HepG2 (cell line): ENCODE data around the gene MAP3K14. TPM values are rescaled to one million over a fixed set of nuclear protein-coding genes. Genes with fewer than 3 reads are reported as not detected.

ENCODE experiments used
- ATAC-seq: fragments of 200-7000 bp; cut with Tn5 transposase; 3 replicates; pipeline ENCODE4 v1.9.1; 2020; ENCODE audit warnings: mild to moderate bottlenecking, moderate library complexity
- BruUV-seq: library from RNA; stranded (reverse); fragments of 400-500 nt; replicated peaks from 2 replicates; lab custom pipeline; 2021; lab: Mats Ljungman, UMichigan
- CTCF ChIA-PET: fragments of 300-600 bp; formaldehyde crosslinking; extraction: SDS; loops from one replicate; lab custom pipeline; 2021; ENCODE audit warnings: low total read pairs, inconsistent platforms, low intra/inter-chr PET ratio; lab: Yijun Ruan, JAX
- POLR2A ChIA-PET: fragments of 350-600 bp; sonication (Branson Sonifier 250); formaldehyde crosslinking; loops from one replicate; lab custom pipeline; 2020; ENCODE audit warnings: antibody characterized with exemption, inconsistent platforms; lab: Yijun Ruan, JAX
- DNase-seq: peaks from one replicate; pipeline ENCODE4 v3.0.0-alpha.2; 2015; ENCODE audit warnings: low spot score
- FAIRE-seq: peaks from 3 replicates; lab custom pipeline; 2011; peaks lifted over from hg19 to GRCh38; lab: Jason Lieb, UNC
- H2AFZ ChIP-seq: one replicate; pipeline ENCODE4 v1.6.1; 2011; ENCODE audit warnings: low read length, inconsistent platforms
- H3K27ac ChIP-seq: fragments of 300-600 bp; 3 replicates; pipeline ENCODE4 v1.8.0; 2011; ENCODE audit warnings: mixed run types, mild to moderate bottlenecking, mixed read lengths, low read length, inconsistent platforms; ENCODE audit not compliant: insufficient read depth; ENCODE audit errors: extremely low read length
- H3K27me3 ChIP-seq, 2 experiments: fragments of 200-600 bp in 1 of 2; 2 replicates in 1 of 2; 3 replicates in 1 of 2; pipeline versions ENCODE4 v1.6.0 to v1.8.0; 2011; ENCODE audit warnings: low read length in 2 of 2, mild to moderate bottlenecking in 2 of 2, moderate library complexity in 2 of 2, inconsistent platforms in 1 of 2; ENCODE audit not compliant: insufficient read depth in 2 of 2, control insufficient read depth in 1 of 2
- H3K36me3 ChIP-seq, 2 experiments: fragments of 200-600 bp in 1 of 2; replicated peaks in 1 of 2; 2 replicates in 1 of 2; 3 replicates in 1 of 2; pipeline versions ENCODE4 v1.5.1 to v1.8.0; 2011; ENCODE audit warnings: low read length in 2 of 2, inconsistent platforms in 1 of 2; ENCODE audit not compliant: insufficient read depth in 2 of 2, control insufficient read depth in 1 of 2
- H3K4me1 ChIP-seq: 2 replicates; pipeline ENCODE4 v1.5.1; 2012; ENCODE audit warnings: low read length, inconsistent platforms; ENCODE audit not compliant: insufficient read depth
- H3K4me2 ChIP-seq: 2 replicates; pipeline ENCODE4 v1.6.0; 2011; ENCODE audit warnings: low read depth, low read length, inconsistent platforms
- H3K4me3 ChIP-seq, 3 experiments: fragments of 200-600 bp in 1 of 3; sonication (generic), shearing (Covaris generic) in 1 of 3; replicated peaks in 1 of 3; 2 replicates each; pipeline ENCODE4 v1.5.1; 2011 to 2016; ENCODE audit warnings: low read length in 3 of 3, inconsistent platforms in 2 of 3, low read depth in 2 of 3, mild to moderate bottlenecking in 2 of 3, control low read depth in 1 of 3, mixed read lengths in 1 of 3; ENCODE audit not compliant: insufficient read depth in 1 of 3
- H3K79me2 ChIP-seq: one replicate; pipeline ENCODE4 v1.6.1; 2011; ENCODE audit warnings: low read length, inconsistent platforms; ENCODE audit not compliant: insufficient read depth
- H3K9ac ChIP-seq: 2 replicates; pipeline ENCODE4 v1.6.0; 2011; ENCODE audit warnings: mild to moderate bottlenecking, low read depth, low read length, inconsistent platforms; ENCODE audit not compliant: insufficient read depth
- H3K9me3 ChIP-seq: 2 replicates; pipeline ENCODE4 v1.5.1; 2012; ENCODE audit warnings: mild to moderate bottlenecking, low read length
- H4K20me1 ChIP-seq: 2 replicates; pipeline ENCODE4 v1.6.0; 2011; ENCODE audit warnings: inconsistent platforms, mild to moderate bottlenecking, low read length, moderate library complexity; ENCODE audit not compliant: insufficient read depth
- FOXO4 ChIP-seq: sonication (generic); formaldehyde crosslinking; conservative IDR thresholded peaks from 2 replicates; pipeline ENCODE4 v1.8.1; 2023; ENCODE audit warnings: missing genetic modification reagents
- HMGXB4 ChIP-seq, 2 experiments: sonication (generic) in 1 of 2; formaldehyde crosslinking in 1 of 2; IDR thresholded peaks; 2 replicates each; pipeline versions ENCODE4 v1.4.0 to v1.6.1; 2018 to 2020; ENCODE audit warnings: missing genetic modification reagents in 2 of 2, borderline replicate concordance in 1 of 2, low read depth in 1 of 2, mild to moderate bottlenecking in 1 of 2, missing biosample characterization in 1 of 2
- IKZF4 ChIP-seq: sonication (generic); formaldehyde crosslinking; IDR thresholded peaks from 2 replicates; pipeline ENCODE4 v1.5.1; 2020; ENCODE audit warnings: borderline replicate concordance, mild to moderate bottlenecking, low read depth, missing genetic modification reagents; ENCODE audit errors: not compliant biosample characterization
- MAFK ChIP-seq, 2 experiments: IDR thresholded peaks in 1 of 2; conservative IDR thresholded peaks in 1 of 2; 2 replicates each; pipeline ENCODE4 v1.6.1; 2011; ENCODE audit warnings: improper control_type of control experiment in 2 of 2, low read length in 2 of 2
- MTA1 ChIP-seq: sonication (generic); formaldehyde crosslinking; IDR thresholded peaks from 2 replicates; pipeline ENCODE4 v1.4.0; 2020; ENCODE audit warnings: missing genetic modification reagents, mild to moderate bottlenecking, borderline replicate concordance
- PAXIP1 ChIP-seq: sonication (generic); formaldehyde crosslinking; conservative IDR thresholded peaks from 2 replicates; pipeline ENCODE4 v1.4.0; 2020; ENCODE audit warnings: mild to moderate bottlenecking, missing genetic modification reagents, moderate library complexity
- REST ChIP-seq, 2 experiments: IDR thresholded peaks; 2 replicates each; pipeline ENCODE4 v1.6.1; 2011 to 2012; ENCODE audit warnings: low read length in 2 of 2, borderline replicate concordance in 1 of 2, low read depth in 1 of 2, mild to moderate bottlenecking in 1 of 2, moderate library complexity in 1 of 2
- SIN3A ChIP-seq: IDR thresholded peaks from 2 replicates; pipeline ENCODE4 v1.6.1; 2011; ENCODE audit warnings: low read depth, mild to moderate bottlenecking, control low read depth, low read length, borderline replicate concordance
- SIX4 ChIP-seq: sonication (generic); formaldehyde crosslinking; IDR thresholded peaks from 2 replicates; pipeline ENCODE4 v1.4.0; 2020; ENCODE audit warnings: missing genetic modification reagents
- SMYD3 ChIP-seq: sonication (generic); formaldehyde crosslinking; IDR thresholded peaks from 2 replicates; pipeline ENCODE4 v1.8.1; 2023; ENCODE audit warnings: mild to moderate bottlenecking, missing genetic modification reagents
- XBP1 ChIP-seq: sonication (generic); formaldehyde crosslinking; IDR thresholded peaks from 2 replicates; pipeline ENCODE4 v1.5.0; 2020; ENCODE audit warnings: missing genetic modification reagents
- ZNF562 ChIP-seq: sonication (generic); formaldehyde crosslinking; IDR thresholded peaks from 2 replicates; pipeline ENCODE4 v1.8.0; 2022; ENCODE audit warnings: missing genetic modification reagents, borderline replicate concordance
- ZNF724P ChIP-seq: sonication (generic); formaldehyde crosslinking; IDR thresholded peaks from 2 replicates; pipeline ENCODE4 v1.8.0; 2022; ENCODE audit warnings: missing genetic modification reagents, borderline replicate concordance
- WGBS: methylation state at CpG from one replicate; pipeline ENCODE4 v1.1.6; 2017; ENCODE audit warnings: low lambda C conversion rate; 5-methylcytosine and 5-hydroxymethylcytosine counted together
- in situ Hi-C: cut with HindIII; loops from 2 replicates; pipeline ENCODE4 v1.10.0; 2017; ENCODE audit warnings: low pct_unique_long_range_greater_than_20kb; ENCODE audit not compliant: extremely low pct_ligation_motif_present
- intact Hi-C: fragments of 100-400 bp; cut with micrococcal nuclease; formaldehyde crosslinking; loops from one replicate; pipeline ENCODE4 v1.10.0; 2022; ENCODE audit not compliant: unreplicated experiment
- polyA plus RNA-seq, 8 experiments: library from polyadenylated mRNA; depleted of rRNA in 3 of 8; stranded (reverse) in 7 of 8; unstranded in 1 of 8; fragments of >200 nt; fragmentation: Illumina TruSeq in 4 of 8; extraction: Trizol in 4 of 8; gene quantifications; 2 replicates each; pipeline versions ENCODE4 v1.2.1 to v1.2.3, GENCODE V29; 2011 to 2016; ENCODE audit warnings: low read depth in 4 of 8, missing spikeins in 1 of 8, mixed read lengths in 1 of 8; ENCODE audit not compliant: insufficient read depth in 1 of 8
- total RNA-seq, 5 experiments: library from RNA; depleted of rRNA; stranded (reverse); fragments of >200 nt; fragmentation: Illumina TruSeq; extraction: Trizol; gene quantifications; 2 replicates each; pipeline ENCODE4 v1.2.3, GENCODE V29; 2016; ENCODE audit warnings: low read depth in 1 of 5

Gene MAP3K14
- total and polyA plus RNA-seq, 2 of the 13 experiments (the other 11 are each of a cell fraction or from before 2014, with no cell fraction given): 2.6 TPM

GRCh38 chr17:45305530-45306087, 11.2 kb downstream of the MAP3K14 start:
- Histone ChIP-seq H3K4me3 (no peak overlapping the region), H3K4me2 (no peak overlapping the region), H3K4me1 (peaks cover 20% of the 10 kb centered on the region), H3K27ac (no peak overlapping the region), H3K27me3 (no peaks in the 10 kb centered on the region), H4K20me1 (no peaks in the 10 kb centered on the region), H3K9me3 (no peaks in the 10 kb centered on the region), H2AFZ (no peak overlapping the region), H3K79me2 (peaks cover 40% of the 10 kb centered on the region), H3K9ac (no peak overlapping the region)
- no peak for DNase-seq
- no peak for FAIRE-seq
- in situ Hi-C loops: no loop called here
- ChIA-PET POLR2A (no interaction called here), CTCF (no interaction called here)
- intact Hi-C loops: no loop called here
- TF ChIP-seq ZNF562 (no peak), SMYD3 (CRISPR knock-in tag) (no peak), REST (IDR thresholded peaks at IDR 0.05; ENCODE audit: borderline replicate concordance in 1 of 2, low read depth in 1 of 2, low read length in 2 of 2) (no peak), MAFK (conservative IDR thresholded peaks at IDR 0.05 in 1 of 2, IDR thresholded peaks at IDR 0.05 in 1 of 2; ENCODE audit: low read length in 2 of 2) (no peak), FOXO4 (CRISPR knock-in tag) (no peak), HMGXB4 (CRISPR knock-in tag; IDR thresholded peaks at IDR 0.05; ENCODE audit: borderline replicate concordance in 1 of 2, low read depth in 1 of 2) (no peak), PAXIP1 (CRISPR knock-in tag) (no peak), XBP1 (CRISPR knock-in tag) (no peak), ZNF724P (CRISPR knock-in tag) (no peak), MTA1 (no peak), SIX4 (CRISPR knock-in tag) (no peak), IKZF4 (CRISPR knock-in tag) (no peak), SIN3A (no peak)
- TF ChIP-seq, all 625 proteins: peak for 0
- no peak for ATAC-seq
- 100% methylated on average over 3 of the region's 3 CpGs for WGBS
- BruUV-seq: no TSS peak
- no peaks in the 10 kb centered on the region for H3K36me3 ChIP-seq
